AG04450 (cell line): ENCODE results near the gene ACP1. TPM values are rescaled to one million over a fixed set of nuclear protein-coding genes. Genes with fewer than 3 reads are reported as not detected.

Source experiments
- CTCF ChIA-PET: fragments of 300-600, 350-600 bp; formaldehyde crosslinking; extraction: SDS; loops from one replicate; lab custom pipeline; 2022; ENCODE audit warnings: antibody characterized with exemption, inconsistent platforms; lab: Charles Lee
- POLR2A ChIA-PET: fragments of 350-600 bp; formaldehyde crosslinking; extraction: SDS; loops from one replicate; lab custom pipeline; 2021; ENCODE audit warnings: antibody characterized with exemption, inconsistent platforms; lab: Yijun Ruan, JAX
- DNase-seq: peaks from one replicate; pipeline ENCODE4 v3.0.0-alpha.2; 2011; ENCODE audit warnings: low read depth, low spot score
- H3K27ac ChIP-seq: one replicate; pipeline ENCODE4 v1.5.1; 2012; ENCODE audit warnings: low read depth, low read length, control low read depth
- H3K27me3 ChIP-seq: one replicate; pipeline ENCODE4 v1.6.0; 2012; ENCODE audit warnings: low read length; ENCODE audit not compliant: control insufficient read depth, insufficient read depth
- H3K4me3 ChIP-seq: 2 replicates; pipeline ENCODE4 v1.5.1; 2011; ENCODE audit warnings: mild to moderate bottlenecking, low read depth, low read length, control low read depth
- H3K9me3 ChIP-seq: 2 replicates; pipeline ENCODE4 v1.5.1; 2012; ENCODE audit warnings: low read length; ENCODE audit not compliant: control insufficient read depth, insufficient read depth
- polyA plus RNA-seq: library from polyadenylated mRNA; depleted of rRNA; stranded (reverse); fragments of >200 nt; gene quantifications from 2 replicates; pipeline ENCODE4 v1.2.3, GENCODE V29; 2011
- TF ChIP-seq, protein P1 (sequence below): IDR thresholded peaks from 2 replicates; pipeline ENCODE4 v1.5.1; 2011; ENCODE audit warnings: low read depth, low read length, control low read depth, inconsistent platforms

Gene ACP1
- polyA plus RNA-seq, 1 experiment, result 126 TPM

GRCh38 chr2:271917-272316 lies 7.2 kb downstream of the ACP1 start:
- CTCF ChIA-PET, result interaction anchor here (1.7 to 2.7 kb wide), 2 partner anchors 18 to 25 kb away, joined by 7 to 14 read pairs; no protein-coding TSS in a partner anchor
- POLR2A ChIA-PET, result no interaction called here
- H3K9me3 ChIP-seq, result no peaks in the 10 kb centered on the region
- DNase-seq, result no peak
- no peak overlapping the region for H3K4me3 ChIP-seq
- TF ChIP-seq, protein P1, sequence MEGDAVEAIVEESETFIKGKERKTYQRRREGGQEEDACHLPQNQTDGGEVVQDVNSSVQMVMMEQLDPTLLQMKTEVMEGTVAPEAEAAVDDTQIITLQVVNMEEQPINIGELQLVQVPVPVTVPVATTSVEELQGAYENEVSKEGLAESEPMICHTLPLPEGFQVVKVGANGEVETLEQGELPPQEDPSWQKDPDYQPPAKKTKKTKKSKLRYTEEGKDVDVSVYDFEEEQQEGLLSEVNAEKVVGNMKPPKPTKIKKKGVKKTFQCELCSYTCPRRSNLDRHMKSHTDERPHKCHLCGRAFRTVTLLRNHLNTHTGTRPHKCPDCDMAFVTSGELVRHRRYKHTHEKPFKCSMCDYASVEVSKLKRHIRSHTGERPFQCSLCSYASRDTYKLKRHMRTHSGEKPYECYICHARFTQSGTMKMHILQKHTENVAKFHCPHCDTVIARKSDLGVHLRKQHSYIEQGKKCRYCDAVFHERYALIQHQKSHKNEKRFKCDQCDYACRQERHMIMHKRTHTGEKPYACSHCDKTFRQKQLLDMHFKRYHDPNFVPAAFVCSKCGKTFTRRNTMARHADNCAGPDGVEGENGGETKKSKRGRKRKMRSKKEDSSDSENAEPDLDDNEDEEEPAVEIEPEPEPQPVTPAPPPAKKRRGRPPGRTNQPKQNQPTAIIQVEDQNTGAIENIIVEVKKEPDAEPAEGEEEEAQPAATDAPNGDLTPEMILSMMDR, result no peak
- H3K27me3 ChIP-seq, result no peaks in the 10 kb centered on the region
- no peak overlapping the region for H3K27ac ChIP-seq

- TF ChIP-seq, protein P1, result no peak
- Histone ChIP-seq H3K27ac (no peak overlapping the region), H3K9me3 (no peaks in the 10 kb centered on the region), H3K27me3 (no peaks in the 10 kb centered on the region), H3K4me3 (no peak overlapping the region)
- no peak for DNase-seq
- ChIA-PET POLR2A (no interaction called here), CTCF (interaction anchor here (2.7 kb wide), 1 partner anchor 17 kb away, joined by 14 read pairs; no protein-coding TSS in a partner anchor)
Measured at GRCh38 chr2:273333-273732, 8.6 kb downstream of the ACP1 start.

GRCh38 chr2:274503-274902 lies 9.8 kb downstream of the ACP1 start:
- ChIA-PET POLR2A (no interaction called here), CTCF (interaction anchor here (1.8 kb wide), 1 partner anchor 16 kb away, joined by 5 read pairs; no protein-coding TSS in a partner anchor)
- H3K4me3 ChIP-seq, result no peak overlapping the region
- H3K27me3 ChIP-seq, result no peaks in the 10 kb centered on the region
- H3K9me3 ChIP-seq, result no peaks in the 10 kb centered on the region
- TF ChIP-seq, protein P1, result no peak
- DNase-seq, result no peak
- no peak overlapping the region for H3K27ac ChIP-seq

DNA sequence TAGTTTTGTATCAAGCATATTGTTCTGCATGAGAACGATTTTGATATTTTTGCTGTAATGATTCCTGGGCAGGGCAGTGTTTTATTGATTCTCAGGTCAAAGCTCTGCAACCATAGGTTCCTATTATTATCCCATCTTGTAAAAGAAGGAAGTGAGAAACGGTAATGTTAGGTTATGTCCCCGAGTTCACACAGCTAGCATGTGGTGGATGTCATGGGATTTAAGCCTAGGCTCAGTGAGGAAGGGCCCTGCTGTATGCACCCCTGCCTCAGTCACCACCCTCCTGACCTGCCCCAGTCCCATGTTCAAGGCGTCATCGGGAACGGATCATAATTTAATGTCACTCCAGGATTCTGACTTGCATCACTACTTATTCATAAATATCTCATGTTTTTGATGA lies 10.7 kb downstream of the ACP1 start:
- CTCF ChIA-PET, result interaction anchor here (1.8 kb wide), 1 partner anchor 15 kb away, joined by 5 read pairs; no protein-coding TSS in a partner anchor
- H3K9me3 ChIP-seq, result no peaks in the 10 kb centered on the region

GRCh38 chr2:278312-278926 lies 13.7 kb downstream of the ACP1 start:
- Histone ChIP-seq H3K27me3 (no peaks in the 10 kb centered on the region), H3K4me3 (no peak overlapping the region), H3K9me3 (no peaks in the 10 kb centered on the region), H3K27ac (no peak overlapping the region)
- ChIA-PET CTCF (interaction anchor here (3.0 kb wide), 1 partner anchor 12 kb away, joined by 13 read pairs; no protein-coding TSS in a partner anchor), POLR2A (no interaction called here)
- TF ChIP-seq, protein P1, result no peak
- DNase-seq, result no peak

More for the DNA sequence above, 10.7 kb downstream of the ACP1 start:
- Histone ChIP-seq H3K27ac (no peak overlapping the region), H3K27me3 (no peaks in the 10 kb centered on the region), H3K4me3 (no peak overlapping the region)
- POLR2A ChIA-PET, result no interaction called here
- no peak for DNase-seq
- TF ChIP-seq, protein P1, result no peak
